Keratinocyte (primary cell): ENCODE results near the gene CDK13.

Source experiments
- EZH2 ChIP-seq: IDR thresholded peaks from one replicate; pipeline ENCODE4 v1.6.1; 2012; ENCODE audit warnings: inconsistent platforms, mild to moderate bottlenecking, low read length, moderate library complexity
- TF ChIP-seq, protein P1 (sequence below), 3 experiments: IDR thresholded peaks in 1 of 3; conservative IDR thresholded peaks in 1 of 3; optimal IDR thresholded peaks in 1 of 3; 2 replicates in 2 of 3; 3 replicates in 1 of 3; pipeline versions ENCODE3 to v1.5.1; 2011; ENCODE audit warnings: low read length in 3 of 3, mild to moderate bottlenecking in 3 of 3, moderate library complexity in 2 of 3, control low read depth in 1 of 3, inconsistent platforms in 1 of 3; ENCODE audit not compliant: insufficient read depth in 2 of 3; ENCODE audit errors: extremely low read depth in 1 of 3

DNA sequence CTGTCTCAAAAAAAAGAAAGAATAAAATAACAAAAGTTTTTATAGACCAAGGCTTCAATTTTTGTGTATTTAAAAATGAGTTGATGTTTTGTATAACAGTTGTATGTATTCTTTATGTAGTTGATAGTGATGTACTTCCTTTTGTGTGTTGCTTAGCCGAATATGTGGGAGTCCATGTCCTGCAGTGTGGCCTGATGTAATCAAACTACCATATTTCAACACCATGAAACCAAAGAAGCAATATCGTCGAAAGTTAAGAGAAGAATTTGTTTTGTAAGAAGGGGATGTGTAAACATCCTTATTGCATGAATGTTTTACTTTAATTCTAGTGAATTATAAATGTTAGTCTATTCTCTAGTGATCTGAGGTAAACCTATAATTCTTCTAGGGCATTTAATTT is 127.8 kb downstream of the CDK13 start:
- TF ChIP-seq, protein P1, sequence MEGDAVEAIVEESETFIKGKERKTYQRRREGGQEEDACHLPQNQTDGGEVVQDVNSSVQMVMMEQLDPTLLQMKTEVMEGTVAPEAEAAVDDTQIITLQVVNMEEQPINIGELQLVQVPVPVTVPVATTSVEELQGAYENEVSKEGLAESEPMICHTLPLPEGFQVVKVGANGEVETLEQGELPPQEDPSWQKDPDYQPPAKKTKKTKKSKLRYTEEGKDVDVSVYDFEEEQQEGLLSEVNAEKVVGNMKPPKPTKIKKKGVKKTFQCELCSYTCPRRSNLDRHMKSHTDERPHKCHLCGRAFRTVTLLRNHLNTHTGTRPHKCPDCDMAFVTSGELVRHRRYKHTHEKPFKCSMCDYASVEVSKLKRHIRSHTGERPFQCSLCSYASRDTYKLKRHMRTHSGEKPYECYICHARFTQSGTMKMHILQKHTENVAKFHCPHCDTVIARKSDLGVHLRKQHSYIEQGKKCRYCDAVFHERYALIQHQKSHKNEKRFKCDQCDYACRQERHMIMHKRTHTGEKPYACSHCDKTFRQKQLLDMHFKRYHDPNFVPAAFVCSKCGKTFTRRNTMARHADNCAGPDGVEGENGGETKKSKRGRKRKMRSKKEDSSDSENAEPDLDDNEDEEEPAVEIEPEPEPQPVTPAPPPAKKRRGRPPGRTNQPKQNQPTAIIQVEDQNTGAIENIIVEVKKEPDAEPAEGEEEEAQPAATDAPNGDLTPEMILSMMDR (optimal IDR thresholded peaks at IDR 0.05 in 1 of 3, IDR thresholded peaks at IDR 0.05 in 1 of 3, conservative IDR thresholded peaks at IDR 0.05 in 1 of 3; ENCODE audit: extremely low read depth in 1 of 3, insufficient read depth in 2 of 3, low read length in 3 of 3), result no peak
- no peak for TF ChIP-seq EZH2
